GM12865 (cell line): ENCODE results near the gene ZBTB20.

Experiments used
- DNase-seq: peaks from one replicate; pipeline ENCODE4 v3.0.0; 2010; ENCODE audit warnings: low read depth
- H3K4me3 ChIP-seq: 2 replicates; pipeline ENCODE4 v1.5.1; 2011; ENCODE audit warnings: mild to moderate bottlenecking, low read depth, low read length, control low read depth
- CTCF ChIP-seq: IDR thresholded peaks from 2 replicates; pipeline ENCODE4 v1.5.1; 2011; ENCODE audit warnings: low read length, control low read depth, low read depth, inconsistent platforms; ENCODE audit not compliant: insufficient read depth; ENCODE audit errors: missing control alignments

ZBTB20 gene

GRCh38 chr3:114770874-114771273, 376.2 kb downstream of the ZBTB20 start:
- DNase-seq: no peak
- no peak overlapping the region for H3K4me3 ChIP-seq
- no peak for TF ChIP-seq CTCF

- DNase-seq: no peak
- no peak for TF ChIP-seq CTCF
- H3K4me3 ChIP-seq: no peak overlapping the region
Observed at GRCh38 chr3:114764056-114764492, 383.0 kb downstream of the ZBTB20 start.

- DNase-seq: no peak
- no peak for TF ChIP-seq CTCF
- no peak overlapping the region for H3K4me3 ChIP-seq
Observed at GRCh38 chr3:114762144-114762543, 384.9 kb downstream of the ZBTB20 start.

GRCh38 chr3:114760679-114761078, 386.4 kb downstream of the ZBTB20 start:
- DNase-seq: peak; percentile 5
- no peak overlapping the region for H3K4me3 ChIP-seq
- no peak for TF ChIP-seq CTCF

- no peak for DNase-seq
- TF ChIP-seq CTCF: no peak
- H3K4me3 ChIP-seq: no peak overlapping the region
Observed at GRCh38 chr3:114758831-114759699, 388.0 kb downstream of the ZBTB20 start.

- H3K4me3 ChIP-seq: no peak overlapping the region
- DNase-seq: peak; percentile 41
- no peak for TF ChIP-seq CTCF
Observed at GRCh38 chr3:114756506-114757279, 390.4 kb downstream of the ZBTB20 start.

GRCh38 chr3:114746502-114746901, 400.6 kb downstream of the ZBTB20 start:
- DNase-seq: no peak

More at GRCh38 chr3:114746502-114746901, 400.6 kb downstream of the ZBTB20 start:
- no peak for TF ChIP-seq CTCF
- peak overlapping the region; percentile 15; the same call in 1 of the 2 replicates for H3K4me3 ChIP-seq
